ENCODE measurements around the gene SLF2.

The SLF2 gene

GRCh38 chr10:100886521-100886920, 26.2 kb upstream of the SLF2 start:
- TF ChIP-seq CTCF (IDR thresholded peaks at IDR 0.05; ENCODE audit: low read depth, low read length), result no peak
- H3K4me3 ChIP-seq (ENCODE audit: low read depth, low read length), result no peak overlapping the region

GRCh38 chr10:100886963-100887362, 25.8 kb upstream of the SLF2 start:
- TF ChIP-seq CTCF (IDR thresholded peaks at IDR 0.05; ENCODE audit: low read depth, low read length), result no peak
- H3K4me3 ChIP-seq (ENCODE audit: low read depth, low read length), result no peak overlapping the region

GRCh38 chr10:100887761-100888296, 24.9 kb upstream of the SLF2 start:
- H3K4me3 ChIP-seq (ENCODE audit: low read depth, low read length), result no peak overlapping the region
- no peak for TF ChIP-seq CTCF (IDR thresholded peaks at IDR 0.05; ENCODE audit: low read depth, low read length)

GRCh38 chr10:100888957-100889356, 23.8 kb upstream of the SLF2 start:
- H3K4me3 ChIP-seq (ENCODE audit: low read depth, low read length), result no peak overlapping the region
- no peak; the same call in 1 of the 2 replicates for TF ChIP-seq CTCF (IDR thresholded peaks at IDR 0.05; ENCODE audit: low read depth, low read length)

GRCh38 chr10:100889546-100889945, 23.2 kb upstream of the SLF2 start:
- no peak for TF ChIP-seq CTCF (IDR thresholded peaks at IDR 0.05; ENCODE audit: low read depth, low read length)
- no peak overlapping the region for H3K4me3 ChIP-seq (ENCODE audit: low read depth, low read length)

- 0 out of 2 replicates have a peak overlapping the region, but pooled peaks have one; percentile 20 for H3K4me3 ChIP-seq (ENCODE audit: low read depth, low read length)
- no peak for TF ChIP-seq CTCF (IDR thresholded peaks at IDR 0.05; ENCODE audit: low read depth, low read length)
Observed at GRCh38 chr10:100890141-100890672, 22.6 kb upstream of the SLF2 start.

- no peak overlapping the region for H3K4me3 ChIP-seq (ENCODE audit: low read depth, low read length)
- no peak for TF ChIP-seq CTCF (IDR thresholded peaks at IDR 0.05; ENCODE audit: low read depth, low read length)
Observed at GRCh38 chr10:100890673-100891317, 22.0 kb upstream of the SLF2 start.
